GM12864 (cell line): Measurements from ENCODE around the gene NCKAP5.

Experiments
- DNase-seq: peaks from one replicate; pipeline ENCODE4 v3.0.0-alpha.2; 2011; ENCODE audit warnings: low read depth
- H3K4me3 ChIP-seq: 2 replicates; pipeline ENCODE4 v1.5.1; 2011; ENCODE audit warnings: mild to moderate bottlenecking, low read depth, low read length, control low read depth
- TF ChIP-seq, protein P1 (sequence below): IDR thresholded peaks from 2 replicates; pipeline ENCODE4 v1.5.1; 2011; ENCODE audit warnings: low read depth, mild to moderate bottlenecking, moderate library complexity, low read length, control low read depth, inconsistent platforms; ENCODE audit errors: missing control alignments

Gene NCKAP5

DNA sequence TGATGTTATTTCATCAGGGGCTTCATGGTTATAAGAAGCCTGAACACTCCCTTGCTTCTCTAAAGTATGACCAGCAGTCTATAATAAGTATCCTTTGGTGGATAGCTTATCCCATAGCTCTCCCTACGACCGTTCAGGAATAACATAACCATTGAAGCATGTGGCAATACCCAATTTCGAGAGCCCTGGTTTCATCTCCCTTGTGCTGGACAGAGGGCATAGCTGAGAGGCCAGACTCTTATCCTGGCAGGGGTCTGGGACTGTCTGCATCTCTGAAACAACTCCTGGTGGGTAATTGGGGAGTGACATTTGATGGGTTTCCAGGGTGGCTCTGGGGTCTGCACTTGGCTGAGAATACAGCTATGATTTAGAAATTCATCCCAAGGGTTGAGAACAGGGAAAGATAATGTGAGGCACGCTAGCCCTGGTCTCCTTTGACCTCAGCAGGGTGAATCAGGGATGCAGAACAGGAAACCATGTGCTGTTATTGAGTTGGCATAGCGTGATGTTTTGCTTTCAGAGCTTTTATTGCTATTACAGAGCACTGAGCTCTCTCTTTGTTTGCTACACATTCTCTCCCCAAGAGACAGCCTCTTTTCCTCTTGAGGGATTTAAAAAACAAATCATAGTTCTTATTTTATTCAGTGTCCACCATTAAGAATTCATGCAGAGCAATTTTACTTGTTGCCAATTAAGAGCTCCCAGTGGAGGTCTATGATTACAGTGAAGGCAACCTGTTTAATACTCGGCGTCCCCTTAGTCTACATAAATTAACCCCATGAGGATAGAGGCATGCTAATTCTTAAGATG is 274.5 kb downstream of the NCKAP5 start:
- DNase-seq: no peak
- no peak overlapping the region for H3K4me3 ChIP-seq
- TF ChIP-seq, protein P1, sequence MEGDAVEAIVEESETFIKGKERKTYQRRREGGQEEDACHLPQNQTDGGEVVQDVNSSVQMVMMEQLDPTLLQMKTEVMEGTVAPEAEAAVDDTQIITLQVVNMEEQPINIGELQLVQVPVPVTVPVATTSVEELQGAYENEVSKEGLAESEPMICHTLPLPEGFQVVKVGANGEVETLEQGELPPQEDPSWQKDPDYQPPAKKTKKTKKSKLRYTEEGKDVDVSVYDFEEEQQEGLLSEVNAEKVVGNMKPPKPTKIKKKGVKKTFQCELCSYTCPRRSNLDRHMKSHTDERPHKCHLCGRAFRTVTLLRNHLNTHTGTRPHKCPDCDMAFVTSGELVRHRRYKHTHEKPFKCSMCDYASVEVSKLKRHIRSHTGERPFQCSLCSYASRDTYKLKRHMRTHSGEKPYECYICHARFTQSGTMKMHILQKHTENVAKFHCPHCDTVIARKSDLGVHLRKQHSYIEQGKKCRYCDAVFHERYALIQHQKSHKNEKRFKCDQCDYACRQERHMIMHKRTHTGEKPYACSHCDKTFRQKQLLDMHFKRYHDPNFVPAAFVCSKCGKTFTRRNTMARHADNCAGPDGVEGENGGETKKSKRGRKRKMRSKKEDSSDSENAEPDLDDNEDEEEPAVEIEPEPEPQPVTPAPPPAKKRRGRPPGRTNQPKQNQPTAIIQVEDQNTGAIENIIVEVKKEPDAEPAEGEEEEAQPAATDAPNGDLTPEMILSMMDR: no peak

DNA sequence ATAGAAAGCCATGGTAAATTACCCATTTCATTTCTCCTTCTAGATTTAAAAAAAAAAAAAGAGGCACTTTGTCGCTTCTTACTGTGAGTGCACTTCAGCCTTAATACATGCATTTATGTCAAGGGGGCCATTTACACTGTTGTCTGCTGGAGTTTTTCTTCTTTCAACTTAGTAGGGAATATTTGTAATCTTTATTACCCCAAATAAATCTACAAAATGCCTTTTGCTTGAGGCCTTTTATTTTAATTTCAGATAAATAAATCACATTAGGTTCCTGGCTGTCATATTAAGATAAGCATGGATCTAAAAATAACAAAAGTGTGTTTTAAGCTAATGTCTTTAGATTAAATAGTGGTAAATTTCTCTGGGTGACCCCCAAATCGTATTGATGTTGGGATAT is 276.0 kb downstream of the NCKAP5 start:
- TF ChIP-seq, protein P1: no peak
- no peak for DNase-seq
- no peak overlapping the region for H3K4me3 ChIP-seq

DNA sequence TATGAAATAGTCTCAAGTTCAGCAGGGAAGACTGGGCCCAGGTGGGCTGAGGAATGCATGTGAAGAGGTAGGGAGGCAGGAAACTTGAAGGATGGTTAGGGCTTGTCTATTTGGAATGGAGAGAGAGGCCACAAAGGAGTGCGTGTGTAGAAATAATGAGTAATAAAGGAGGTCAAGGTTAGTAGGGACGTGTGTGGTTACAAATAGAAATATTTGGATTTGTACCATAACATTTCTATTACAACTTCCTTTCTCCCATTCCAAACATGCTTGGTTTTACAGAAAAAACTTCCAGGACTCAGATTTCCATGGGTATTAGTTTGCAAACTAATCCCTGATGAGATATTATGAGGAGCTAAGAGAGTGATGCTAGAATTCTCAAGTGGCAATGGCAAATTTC is 280.6 kb downstream of the NCKAP5 start:
- H3K4me3 ChIP-seq: no peak overlapping the region
- DNase-seq: no peak
- TF ChIP-seq, protein P1: no peak

DNA sequence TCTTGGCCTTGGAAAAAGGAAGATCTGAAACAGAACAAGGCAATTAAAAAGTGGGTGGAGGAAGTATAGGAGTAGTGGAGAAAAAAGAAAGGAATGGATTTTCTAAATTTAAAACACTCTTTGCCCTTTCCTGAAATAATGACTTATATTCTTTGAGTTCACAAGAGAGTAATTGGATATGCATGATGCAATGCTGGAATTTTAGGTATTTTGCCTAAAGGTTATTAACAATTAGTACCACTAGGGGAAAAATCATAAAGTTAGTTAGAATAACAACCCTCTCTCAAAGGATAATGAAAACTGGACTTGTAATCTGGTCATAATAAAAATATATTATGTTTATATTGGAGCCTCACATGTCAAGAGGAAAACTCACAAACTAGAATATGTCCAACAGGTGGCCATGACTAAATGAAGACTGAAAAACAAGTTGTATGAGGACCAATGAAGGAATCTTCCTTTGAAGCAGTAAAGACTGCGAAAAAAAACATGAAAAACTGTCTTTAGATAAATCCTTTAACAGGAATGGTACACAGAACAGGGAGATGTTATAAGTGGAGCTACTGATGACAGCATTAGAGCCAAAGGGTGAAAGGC is 281.8 kb downstream of the NCKAP5 start:
- DNase-seq: no peak
- no peak overlapping the region for H3K4me3 ChIP-seq
- TF ChIP-seq, protein P1: no peak

DNA sequence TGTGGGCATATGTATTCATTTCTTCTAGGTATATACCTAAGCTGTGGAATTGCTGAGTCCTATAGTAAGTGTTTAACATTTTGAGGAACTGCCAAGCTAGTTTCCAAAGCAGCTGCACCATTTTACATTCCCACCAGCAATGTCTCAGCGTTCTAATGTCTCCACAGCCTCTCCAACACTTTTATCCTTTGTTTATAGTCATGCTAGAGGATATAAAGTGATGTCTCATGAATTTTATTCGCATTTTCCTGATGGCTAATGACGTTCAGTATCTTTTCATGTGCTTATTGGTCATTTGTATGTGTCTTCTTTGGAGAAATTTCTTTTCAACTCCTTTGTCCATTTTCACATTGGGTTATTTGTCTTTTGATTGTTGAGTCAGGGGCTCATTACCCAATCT is 295.2 kb downstream of the NCKAP5 start:
- no peak overlapping the region for H3K4me3 ChIP-seq
- TF ChIP-seq, protein P1: no peak
- no peak for DNase-seq

DNA sequence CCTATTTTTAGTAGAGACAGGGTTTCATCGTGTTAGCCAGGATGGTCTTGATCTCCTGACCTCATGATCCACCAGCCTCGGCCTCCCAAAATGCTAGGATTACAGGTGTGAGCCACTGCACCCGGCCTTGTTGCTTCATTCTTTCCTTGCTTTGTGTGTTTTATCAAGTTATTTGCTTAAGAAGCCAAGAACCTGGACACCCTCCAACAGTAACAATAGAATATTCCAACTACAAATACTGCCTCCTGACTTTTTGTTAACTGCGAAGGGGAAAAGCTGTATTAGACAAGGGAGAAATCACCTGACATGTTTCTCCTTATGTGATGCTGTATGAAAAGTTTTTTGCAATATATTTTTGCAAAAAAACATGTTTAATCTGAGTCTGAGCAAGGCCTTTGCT is 297.2 kb downstream of the NCKAP5 start:
- TF ChIP-seq, protein P1: no peak
- DNase-seq: no peak
- H3K4me3 ChIP-seq: no peak overlapping the region
